ENCODE measurements around the gene SNX13. TPM values are rescaled to one million over a fixed set of nuclear protein-coding genes. Genes with fewer than 3 reads are reported as not detected.
A peak's percentile ranks its signal among the peaks of the same experiment; 100 is the strongest.

SNX13 gene
- total RNA-seq, 1 donor from 2014 or later = 34.3 TPM

DNA sequence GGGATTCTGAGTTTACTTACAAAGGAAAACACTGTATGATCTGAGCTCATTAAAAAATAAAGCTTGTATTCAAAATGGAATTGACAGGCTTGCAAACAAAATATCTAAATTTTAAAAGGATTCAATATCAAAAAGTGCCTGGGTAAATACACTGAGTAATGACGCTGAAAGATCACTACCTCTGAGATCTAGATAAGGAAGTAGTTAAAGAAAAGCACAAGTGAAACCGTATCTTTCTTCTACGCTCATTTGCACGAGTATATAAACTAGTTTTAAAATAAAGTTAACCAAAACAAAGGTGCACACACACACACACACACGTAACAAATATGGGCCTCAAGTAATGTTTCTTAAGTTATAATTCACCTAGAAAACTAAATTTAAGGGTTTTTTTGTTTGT is 93.4 kb downstream of the SNX13 start:
- TF ChIP-seq, protein P1, sequence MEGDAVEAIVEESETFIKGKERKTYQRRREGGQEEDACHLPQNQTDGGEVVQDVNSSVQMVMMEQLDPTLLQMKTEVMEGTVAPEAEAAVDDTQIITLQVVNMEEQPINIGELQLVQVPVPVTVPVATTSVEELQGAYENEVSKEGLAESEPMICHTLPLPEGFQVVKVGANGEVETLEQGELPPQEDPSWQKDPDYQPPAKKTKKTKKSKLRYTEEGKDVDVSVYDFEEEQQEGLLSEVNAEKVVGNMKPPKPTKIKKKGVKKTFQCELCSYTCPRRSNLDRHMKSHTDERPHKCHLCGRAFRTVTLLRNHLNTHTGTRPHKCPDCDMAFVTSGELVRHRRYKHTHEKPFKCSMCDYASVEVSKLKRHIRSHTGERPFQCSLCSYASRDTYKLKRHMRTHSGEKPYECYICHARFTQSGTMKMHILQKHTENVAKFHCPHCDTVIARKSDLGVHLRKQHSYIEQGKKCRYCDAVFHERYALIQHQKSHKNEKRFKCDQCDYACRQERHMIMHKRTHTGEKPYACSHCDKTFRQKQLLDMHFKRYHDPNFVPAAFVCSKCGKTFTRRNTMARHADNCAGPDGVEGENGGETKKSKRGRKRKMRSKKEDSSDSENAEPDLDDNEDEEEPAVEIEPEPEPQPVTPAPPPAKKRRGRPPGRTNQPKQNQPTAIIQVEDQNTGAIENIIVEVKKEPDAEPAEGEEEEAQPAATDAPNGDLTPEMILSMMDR (IDR thresholded peaks at IDR 0.05; ENCODE audit: unreplicated experiment) = no peak
- no peaks in the 10 kb centered on the region for H3K9me3 Mint-ChIP-seq (ENCODE audit: unreplicated experiment)
- peaks cover 7% of the 10 kb centered on the region for H3K36me3 Mint-ChIP-seq (ENCODE audit: low read depth, unreplicated experiment)
- DNase-seq (ENCODE audit: low spot score) = no peak
- no peak overlapping the region for H3K4me3 Mint-ChIP-seq (ENCODE audit: unreplicated experiment)
- H3K27ac Mint-ChIP-seq (ENCODE audit: unreplicated experiment) = no peak overlapping the region
- peaks cover 28% of the 10 kb centered on the region for H3K4me1 Mint-ChIP-seq (ENCODE audit: unreplicated experiment)
- H3K27me3 Mint-ChIP-seq (ENCODE audit: unreplicated experiment) = peaks cover 1% of the 10 kb centered on the region

DNA sequence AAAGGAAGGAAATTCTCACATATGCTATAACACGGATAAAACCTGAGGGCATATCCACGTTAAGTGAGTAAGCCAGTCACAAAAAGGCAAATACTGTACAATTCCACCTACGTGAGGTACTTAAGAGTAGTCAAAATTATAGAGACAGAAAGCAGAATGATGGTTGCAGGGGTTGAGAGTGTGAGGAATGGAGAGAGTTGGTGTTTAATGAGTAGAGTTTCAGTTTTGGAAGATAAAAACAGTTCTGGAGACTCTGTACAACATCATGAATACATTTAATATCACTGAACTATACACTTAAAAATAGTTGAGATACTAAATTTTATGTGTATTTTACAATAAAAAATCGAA is 95.1 kb downstream of the SNX13 start:
- Mint-ChIP-seq H3K27ac (ENCODE audit: unreplicated experiment) (no peak overlapping the region), H3K4me1 (ENCODE audit: unreplicated experiment) (peaks cover 33% of the 10 kb centered on the region), H3K4me3 (ENCODE audit: unreplicated experiment) (no peak overlapping the region), H3K9me3 (ENCODE audit: unreplicated experiment) (no peaks in the 10 kb centered on the region), H3K36me3 (ENCODE audit: low read depth, unreplicated experiment) (peaks cover 7% of the 10 kb centered on the region), H3K27me3 (ENCODE audit: unreplicated experiment) (peaks cover 1% of the 10 kb centered on the region)
- DNase-seq (ENCODE audit: low spot score) = no peak
- TF ChIP-seq, protein P1 (IDR thresholded peaks at IDR 0.05; ENCODE audit: unreplicated experiment) = no peak

DNA sequence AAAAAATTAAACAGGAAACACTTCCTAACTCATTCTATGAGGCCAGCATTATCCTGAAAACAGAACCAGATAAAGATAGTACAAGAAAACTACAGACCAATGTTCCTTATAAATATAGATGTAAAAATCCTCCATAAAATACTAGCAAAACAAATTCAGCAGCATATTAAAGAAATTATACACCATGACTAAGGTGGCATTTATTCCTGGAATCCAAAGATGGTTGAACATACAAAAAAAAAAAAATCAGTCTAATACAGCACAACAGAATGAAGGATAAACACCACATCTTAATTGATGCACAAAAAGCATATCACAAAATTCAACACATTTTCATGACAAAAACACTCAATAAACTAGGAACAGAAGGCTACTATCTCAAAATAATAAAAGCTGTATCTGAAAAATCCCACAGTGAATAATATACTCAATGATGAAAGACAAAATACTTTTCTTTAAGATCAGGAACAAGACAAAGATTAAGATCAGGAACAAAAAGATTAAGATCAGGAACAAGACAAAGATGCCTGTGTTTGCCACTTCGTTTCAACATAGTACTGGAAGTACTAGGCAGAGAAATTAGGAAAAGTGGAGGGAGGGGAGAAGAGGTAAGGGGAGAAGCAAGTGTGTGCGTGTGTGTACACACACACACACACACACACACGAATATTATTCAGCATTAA is 95.6 kb downstream of the SNX13 start:
- Mint-ChIP-seq H3K27ac (ENCODE audit: unreplicated experiment) (peak overlapping the region; percentile 13), H3K4me3 (ENCODE audit: unreplicated experiment) (no peak overlapping the region), H3K36me3 (ENCODE audit: low read depth, unreplicated experiment) (peaks cover 7% of the 10 kb centered on the region), H3K9me3 (ENCODE audit: unreplicated experiment) (no peaks in the 10 kb centered on the region), H3K4me1 (ENCODE audit: unreplicated experiment) (peaks cover 31% of the 10 kb centered on the region), H3K27me3 (ENCODE audit: unreplicated experiment) (peaks cover 1% of the 10 kb centered on the region)
- TF ChIP-seq, protein P1 (IDR thresholded peaks at IDR 0.05; ENCODE audit: unreplicated experiment) = no peak
- DNase-seq (ENCODE audit: low spot score) = no peak

DNA sequence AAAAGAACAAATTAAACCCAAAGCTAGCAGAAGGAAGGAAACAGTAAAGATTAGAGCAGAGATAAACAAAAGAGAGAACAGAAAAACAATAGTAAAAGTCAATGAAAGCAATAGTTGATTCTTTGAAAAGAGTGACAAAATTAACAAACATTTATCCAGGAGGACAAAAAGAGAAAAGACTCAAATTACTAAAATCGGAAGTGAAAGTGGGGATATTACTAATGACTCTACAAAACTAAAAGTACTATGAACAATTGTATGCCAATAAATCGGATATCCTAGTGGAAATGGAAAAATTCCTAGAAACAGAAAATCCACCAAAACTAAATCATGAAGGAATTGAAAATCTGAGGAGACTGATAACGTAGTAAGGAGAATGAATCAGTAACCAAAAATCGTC is 96.3 kb downstream of the SNX13 start:
- Mint-ChIP-seq H3K4me1 (ENCODE audit: unreplicated experiment) (peaks cover 29% of the 10 kb centered on the region), H3K4me3 (ENCODE audit: unreplicated experiment) (no peak overlapping the region), H3K27ac (ENCODE audit: unreplicated experiment) (peak overlapping the region; percentile 13), H3K27me3 (ENCODE audit: unreplicated experiment) (peaks cover 1% of the 10 kb centered on the region), H3K9me3 (ENCODE audit: unreplicated experiment) (no peaks in the 10 kb centered on the region), H3K36me3 (ENCODE audit: low read depth, unreplicated experiment) (peaks cover 4% of the 10 kb centered on the region)
- TF ChIP-seq, protein P1 (IDR thresholded peaks at IDR 0.05; ENCODE audit: unreplicated experiment) = no peak
- no peak for DNase-seq (ENCODE audit: low spot score)

DNA sequence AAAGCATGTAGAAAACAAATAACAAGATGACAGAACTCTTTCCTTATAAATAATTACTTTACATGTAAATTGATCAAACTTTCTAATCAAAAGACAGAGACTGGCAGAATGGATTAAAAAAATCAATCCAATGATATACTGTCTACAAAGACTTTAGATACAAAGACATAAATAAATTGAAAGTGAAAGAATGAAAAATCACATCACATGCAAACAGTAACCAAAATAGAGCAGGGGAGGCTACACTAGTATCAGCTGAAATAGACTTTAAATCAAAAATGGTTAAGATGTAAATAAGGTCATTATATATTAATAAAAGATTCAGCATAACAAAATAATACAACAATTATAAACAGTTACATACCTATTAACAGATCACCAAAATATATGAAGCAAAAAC is 97.3 kb downstream of the SNX13 start:
- no peaks in the 10 kb centered on the region for H3K9me3 Mint-ChIP-seq (ENCODE audit: unreplicated experiment)
- peaks cover 26% of the 10 kb centered on the region for H3K4me1 Mint-ChIP-seq (ENCODE audit: unreplicated experiment)
- DNase-seq (ENCODE audit: low spot score) = no peak
- TF ChIP-seq, protein P1 (IDR thresholded peaks at IDR 0.05; ENCODE audit: unreplicated experiment) = no peak
- no peaks in the 10 kb centered on the region for H3K36me3 Mint-ChIP-seq (ENCODE audit: low read depth, unreplicated experiment)
- no peak overlapping the region for H3K4me3 Mint-ChIP-seq (ENCODE audit: unreplicated experiment)
- H3K27ac Mint-ChIP-seq (ENCODE audit: unreplicated experiment) = no peak overlapping the region
- H3K27me3 Mint-ChIP-seq (ENCODE audit: unreplicated experiment) = peaks cover 1% of the 10 kb centered on the region
